ENCODE measurements around the gene APOL3.

DNA sequence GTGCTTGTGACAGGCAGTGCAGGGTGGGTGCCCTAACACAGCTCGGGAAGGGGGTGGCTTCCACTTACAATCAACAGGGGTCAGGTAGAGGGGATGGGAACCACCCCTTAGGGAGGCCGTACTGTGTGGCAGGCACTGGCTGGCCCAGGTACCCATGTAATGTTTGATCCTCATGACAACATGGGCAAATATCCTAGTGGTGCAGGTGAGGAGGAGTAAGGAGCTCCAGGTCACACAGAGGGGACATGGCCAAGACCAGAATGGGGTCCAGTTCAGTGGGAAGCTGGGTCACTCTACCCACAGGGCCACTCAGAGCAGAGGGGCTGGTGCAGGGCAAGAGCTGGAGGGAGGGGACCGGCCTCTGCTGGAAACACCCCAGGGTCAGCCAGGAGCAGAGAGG is 38.0 kb upstream of the APOL3 start:
- TF ChIP-seq, protein P1, sequence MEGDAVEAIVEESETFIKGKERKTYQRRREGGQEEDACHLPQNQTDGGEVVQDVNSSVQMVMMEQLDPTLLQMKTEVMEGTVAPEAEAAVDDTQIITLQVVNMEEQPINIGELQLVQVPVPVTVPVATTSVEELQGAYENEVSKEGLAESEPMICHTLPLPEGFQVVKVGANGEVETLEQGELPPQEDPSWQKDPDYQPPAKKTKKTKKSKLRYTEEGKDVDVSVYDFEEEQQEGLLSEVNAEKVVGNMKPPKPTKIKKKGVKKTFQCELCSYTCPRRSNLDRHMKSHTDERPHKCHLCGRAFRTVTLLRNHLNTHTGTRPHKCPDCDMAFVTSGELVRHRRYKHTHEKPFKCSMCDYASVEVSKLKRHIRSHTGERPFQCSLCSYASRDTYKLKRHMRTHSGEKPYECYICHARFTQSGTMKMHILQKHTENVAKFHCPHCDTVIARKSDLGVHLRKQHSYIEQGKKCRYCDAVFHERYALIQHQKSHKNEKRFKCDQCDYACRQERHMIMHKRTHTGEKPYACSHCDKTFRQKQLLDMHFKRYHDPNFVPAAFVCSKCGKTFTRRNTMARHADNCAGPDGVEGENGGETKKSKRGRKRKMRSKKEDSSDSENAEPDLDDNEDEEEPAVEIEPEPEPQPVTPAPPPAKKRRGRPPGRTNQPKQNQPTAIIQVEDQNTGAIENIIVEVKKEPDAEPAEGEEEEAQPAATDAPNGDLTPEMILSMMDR (IDR thresholded peaks at IDR 0.05; ENCODE audit: extremely low read depth in 1 of 2, insufficient read depth in 1 of 2, low read depth in 1 of 2, low read length in 2 of 2), result no peak
- no peak for TF ChIP-seq POLR2A (IDR thresholded peaks at IDR 0.05; ENCODE audit: low read depth, low read length)
- no peak for TF ChIP-seq POLR2AphosphoS5 (IDR thresholded peaks at IDR 0.05; ENCODE audit: insufficient read depth, low read depth, low read length)
- TF ChIP-seq, protein P2, sequence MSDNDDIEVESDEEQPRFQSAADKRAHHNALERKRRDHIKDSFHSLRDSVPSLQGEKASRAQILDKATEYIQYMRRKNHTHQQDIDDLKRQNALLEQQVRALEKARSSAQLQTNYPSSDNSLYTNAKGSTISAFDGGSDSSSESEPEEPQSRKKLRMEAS (IDR thresholded peaks at IDR 0.05; ENCODE audit: insufficient read depth, insufficient read length), result no peak
- no peak for TF ChIP-seq JUN (IDR thresholded peaks at IDR 0.05; ENCODE audit: borderline replicate concordance, insufficient read depth, insufficient read length, low read depth)
- TF ChIP-seq EZH2 (IDR thresholded peaks at IDR 0.05; ENCODE audit: borderline replicate concordance, low read depth, low read length, severe bottlenecking), result no peak
- no peak for TF ChIP-seq GATA2 (IDR thresholded peaks at IDR 0.05; ENCODE audit: insufficient read depth, insufficient read length, low read depth, low read length)
- TF ChIP-seq MYC (IDR thresholded peaks at IDR 0.05; ENCODE audit: low read depth, low read length), result no peak
- TF ChIP-seq FOS (IDR thresholded peaks at IDR 0.05; ENCODE audit: borderline replicate concordance, insufficient read depth, low read length), result no peak

Measured in endothelial cell of umbilical vein (primary cell).